Tongue (tissue), 2 donors: ENCODE results near the gene ERO1B. TPM values are rescaled to one million over a fixed set of nuclear protein-coding genes. Genes with fewer than 3 reads are reported as not detected.
A peak's percentile ranks its signal among the peaks of the same experiment; 100 is the strongest.
"Not testable (repeated sequence)": the region's sequence is repeated elsewhere in the genome, so short reads cannot be mapped to it uniquely, and the experiment has no call there.

Source experiments
- DNase-seq: peaks from one replicate; pipeline ENCODE4 v3.0.0-alpha.2; 2015
- total RNA-seq: library from RNA; depleted of rRNA; stranded (reverse); fragments of >200 nt; gene quantifications from one replicate; pipeline ENCODE4 v1.2.3, GENCODE V29; 2014

The ERO1B gene
- 5.5 TPM for total RNA-seq

GRCh38 chr1:236281654-236282424 lies at the start of gene ERO1B:
Gene ERO1B (minus strand): TSS chr1:236281958. CDS start chr1:236281783, 175 bp downstream.
- peak; percentile 99 for DNase-seq

- peak; percentile 3 for DNase-seq
Observed at GRCh38 chr1:236331412-236331811, 49.7 kb upstream of the ERO1B start.

GRCh38 chr1:236326432-236326831 lies 44.7 kb upstream of the ERO1B start:
- DNase-seq, result no peak

- DNase-seq, result no peak
Observed at GRCh38 chr1:236325567-236325966, 43.8 kb upstream of the ERO1B start.

- no peak for DNase-seq
Observed at GRCh38 chr1:236323819-236324411, 42.2 kb upstream of the ERO1B start.

GRCh38 chr1:236322566-236323409 lies 41.0 kb upstream of the ERO1B start:
- no peak for DNase-seq

- no peak for DNase-seq
Observed at GRCh38 chr1:236321101-236321500, 39.3 kb upstream of the ERO1B start.

- no peak for DNase-seq
Observed at GRCh38 chr1:236320671-236321070, 38.9 kb upstream of the ERO1B start.

GRCh38 chr1:236320214-236320613 lies 38.5 kb upstream of the ERO1B start:
- DNase-seq, result no peak

- DNase-seq, result no peak
Observed at GRCh38 chr1:236316437-236316836, 34.7 kb upstream of the ERO1B start.

GRCh38 chr1:236315518-236315917 lies 33.8 kb upstream of the ERO1B start:
- DNase-seq, result no peak

- no peak for DNase-seq
Observed at GRCh38 chr1:236315092-236315491, 33.3 kb upstream of the ERO1B start.

GRCh38 chr1:236314050-236314449 lies 32.3 kb upstream of the ERO1B start:
- DNase-seq, result not testable (repeated sequence)

- no peak for DNase-seq
Observed at GRCh38 chr1:236313427-236313826, 31.7 kb upstream of the ERO1B start.

- DNase-seq, result no peak
Observed at GRCh38 chr1:236311040-236311439, 29.3 kb upstream of the ERO1B start.

GRCh38 chr1:236308827-236309226 lies 27.1 kb upstream of the ERO1B start:
- no peak for DNase-seq

GRCh38 chr1:236307435-236307834 lies 25.7 kb upstream of the ERO1B start:
- no peak for DNase-seq

GRCh38 chr1:236304682-236305081 lies 22.9 kb upstream of the ERO1B start:
- no peak for DNase-seq

GRCh38 chr1:236303675-236304074 lies 21.9 kb upstream of the ERO1B start:
- no peak for DNase-seq

- no peak for DNase-seq
Observed at GRCh38 chr1:236302941-236303340, 21.2 kb upstream of the ERO1B start.

GRCh38 chr1:236301958-236302335 lies 20.2 kb upstream of the ERO1B start:
- DNase-seq, result no peak

GRCh38 chr1:236301080-236301957 lies 19.6 kb upstream of the ERO1B start:
- DNase-seq, result no peak
